GM19452 (cell line): ENCODE measurements around the gene KCTD3.

Experiments used
- ATAC-seq: cut with Tn5 transposase; IDR thresholded peaks from one replicate; pipeline ENCODE4 v1.9.1; 2021; ENCODE audit not compliant: unreplicated experiment

The KCTD3 gene

DNA sequence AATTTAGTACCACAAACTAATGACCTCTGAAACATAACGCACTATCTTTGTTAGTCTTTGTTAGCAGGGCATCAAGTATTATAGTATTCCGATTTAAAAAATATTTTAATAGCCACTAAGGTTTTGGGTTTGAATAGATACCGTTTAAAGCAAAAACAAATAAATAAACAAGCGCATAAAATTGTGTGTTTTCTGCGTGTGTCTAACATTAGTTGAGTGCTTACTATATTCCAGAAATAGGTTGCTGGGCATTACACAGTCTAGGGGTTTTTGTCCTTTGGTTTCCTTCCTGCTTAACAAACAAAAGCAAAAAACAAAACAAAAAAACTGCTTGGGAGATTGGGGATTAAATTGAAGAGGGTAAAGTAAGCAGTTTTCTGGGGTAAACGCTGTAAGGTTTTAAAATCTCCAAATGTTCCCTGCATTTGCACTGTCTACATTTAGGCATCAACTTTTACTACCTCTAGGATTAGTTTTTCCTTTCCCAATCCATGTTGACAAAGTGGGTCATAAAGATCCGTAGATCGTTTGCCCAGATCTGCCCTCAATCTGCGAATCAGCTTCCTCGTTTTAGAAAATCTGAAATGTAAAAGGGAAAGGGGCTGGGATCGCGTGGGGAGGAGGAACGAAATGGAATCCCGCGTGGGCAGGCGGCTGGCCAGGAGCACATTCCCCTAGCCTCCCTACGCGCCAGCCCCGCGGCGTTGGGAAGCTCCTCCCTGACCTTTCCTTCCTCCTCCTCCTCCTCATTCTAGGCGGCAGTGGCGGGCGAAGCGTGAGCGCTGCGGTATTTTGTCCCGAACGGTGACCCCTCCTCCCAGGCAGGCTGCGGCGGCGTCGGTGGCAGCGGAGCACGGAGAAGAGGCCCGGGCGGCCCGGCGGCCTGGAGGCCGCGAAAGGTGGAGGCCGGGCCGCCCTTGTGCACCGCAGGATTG is at the start of gene KCTD3:
KCTD3 (plus strand) TSS at position 749 of the 935 bp plus-strand sequence. CDS start 382 bp downstream, outside the sequence.
- peak; percentile 66 for ATAC-seq

DNA sequence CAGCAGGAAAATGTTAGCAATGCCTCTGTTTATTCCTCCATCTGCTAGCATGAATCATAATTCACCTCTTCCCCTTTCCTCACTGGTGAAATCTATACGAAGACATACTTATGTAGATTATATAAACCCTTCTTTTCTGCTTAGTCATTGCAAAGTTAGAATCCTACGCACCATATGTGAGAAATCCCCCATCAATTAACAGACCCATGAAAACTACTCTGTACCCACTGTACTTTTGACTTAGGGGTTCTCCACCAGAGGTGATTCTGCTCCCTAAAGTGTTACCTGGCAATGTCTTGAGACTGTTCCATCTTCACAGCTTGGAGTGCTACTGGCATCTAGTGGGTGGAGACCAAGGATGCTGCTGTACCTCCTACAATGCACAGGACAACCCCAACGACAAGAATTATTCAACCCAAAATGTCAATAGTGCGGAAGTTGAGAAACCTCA is 49.6 kb upstream of the KCTD3 start:
- no peak for ATAC-seq

DNA sequence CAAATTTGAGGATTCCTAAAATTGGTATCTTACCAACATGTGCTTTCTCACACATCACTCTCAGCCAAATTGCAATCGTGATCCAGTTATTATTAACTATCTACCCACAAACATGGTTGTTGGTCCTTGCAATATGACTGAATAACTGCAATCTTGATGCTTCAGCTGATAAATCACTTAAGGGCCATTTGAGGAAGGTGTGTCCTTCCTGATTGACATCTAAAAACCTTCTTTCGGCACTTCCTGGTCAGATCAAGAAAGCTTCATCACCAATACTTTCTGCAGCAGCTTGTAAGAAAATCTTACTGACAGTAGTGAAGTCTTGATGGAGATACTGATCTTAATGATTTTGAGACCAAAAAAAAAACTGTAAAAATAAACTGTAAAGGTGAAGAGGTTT is 48.5 kb upstream of the KCTD3 start:
- ATAC-seq: no peak

DNA sequence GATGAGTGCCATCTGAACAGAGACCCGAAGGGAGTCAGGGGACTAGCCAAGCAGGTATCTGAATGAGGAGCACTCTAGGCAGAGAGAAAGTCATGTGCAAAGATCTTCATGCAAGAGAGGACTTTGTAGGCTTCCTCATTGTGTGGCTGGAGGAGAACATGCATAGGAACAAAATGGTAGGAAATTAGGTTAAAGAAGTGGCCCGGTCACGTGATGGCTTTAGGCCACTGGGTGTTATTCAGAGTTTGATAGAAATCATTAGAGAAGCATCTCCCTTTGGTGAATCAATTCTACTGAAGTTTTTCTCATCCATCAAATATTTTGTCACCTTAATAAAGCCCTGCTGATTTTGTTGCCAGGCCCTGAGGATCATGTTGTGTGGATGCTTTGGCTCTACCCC is 45.8 kb upstream of the KCTD3 start:
- ATAC-seq: no peak

DNA sequence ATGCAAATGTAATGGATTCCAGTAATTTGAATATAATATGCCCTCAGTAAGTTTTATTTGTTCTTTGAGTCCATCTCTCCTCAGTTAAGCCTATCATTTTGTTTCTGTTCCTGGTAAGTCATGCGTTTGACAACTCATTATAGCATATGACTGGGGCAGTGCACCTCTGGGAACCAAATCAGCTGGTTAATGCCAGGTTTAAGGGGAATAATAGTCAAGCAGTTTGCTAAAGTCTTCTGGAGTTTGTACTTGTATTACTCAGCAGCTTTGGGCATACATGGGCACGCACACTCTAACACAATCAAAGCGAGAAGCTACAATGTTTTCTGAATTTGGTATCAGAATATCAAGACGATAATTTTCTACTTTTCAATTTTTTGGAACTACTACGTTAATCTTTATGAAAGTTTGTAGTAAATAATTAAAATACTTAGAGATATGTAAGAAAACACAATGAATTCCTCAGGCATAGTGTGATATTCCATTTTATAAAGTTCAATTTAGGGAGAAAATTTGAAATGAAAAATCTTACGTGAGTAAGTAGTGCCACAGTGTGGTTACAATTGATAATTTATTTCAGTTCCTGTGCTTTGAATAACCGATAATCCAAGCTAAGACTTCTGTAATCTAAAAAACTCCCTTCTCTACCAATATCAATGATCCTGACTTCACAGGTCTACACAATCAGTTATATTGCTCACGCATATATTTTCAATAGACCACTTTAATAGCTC is 43.8 kb upstream of the KCTD3 start:
- ATAC-seq: no peak

DNA sequence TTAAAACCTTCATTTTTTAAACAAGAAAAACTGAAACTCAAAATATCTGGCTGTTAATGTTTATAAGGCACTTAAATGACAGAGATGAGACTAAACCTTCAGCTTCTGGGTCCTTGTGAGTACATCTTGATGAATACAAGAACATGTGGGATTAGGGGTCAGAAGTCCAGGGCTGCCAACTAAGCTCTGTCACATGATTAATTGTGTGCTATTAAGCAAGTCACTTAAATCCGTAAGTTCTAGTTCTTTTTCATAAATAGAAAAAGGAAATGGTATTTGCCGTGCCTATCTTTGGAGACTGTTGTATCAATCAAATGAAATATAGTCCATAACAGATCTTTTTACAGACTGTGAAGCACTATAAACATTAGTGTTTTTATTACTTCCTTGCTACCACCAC is 43.2 kb upstream of the KCTD3 start:
- ATAC-seq: no peak

DNA sequence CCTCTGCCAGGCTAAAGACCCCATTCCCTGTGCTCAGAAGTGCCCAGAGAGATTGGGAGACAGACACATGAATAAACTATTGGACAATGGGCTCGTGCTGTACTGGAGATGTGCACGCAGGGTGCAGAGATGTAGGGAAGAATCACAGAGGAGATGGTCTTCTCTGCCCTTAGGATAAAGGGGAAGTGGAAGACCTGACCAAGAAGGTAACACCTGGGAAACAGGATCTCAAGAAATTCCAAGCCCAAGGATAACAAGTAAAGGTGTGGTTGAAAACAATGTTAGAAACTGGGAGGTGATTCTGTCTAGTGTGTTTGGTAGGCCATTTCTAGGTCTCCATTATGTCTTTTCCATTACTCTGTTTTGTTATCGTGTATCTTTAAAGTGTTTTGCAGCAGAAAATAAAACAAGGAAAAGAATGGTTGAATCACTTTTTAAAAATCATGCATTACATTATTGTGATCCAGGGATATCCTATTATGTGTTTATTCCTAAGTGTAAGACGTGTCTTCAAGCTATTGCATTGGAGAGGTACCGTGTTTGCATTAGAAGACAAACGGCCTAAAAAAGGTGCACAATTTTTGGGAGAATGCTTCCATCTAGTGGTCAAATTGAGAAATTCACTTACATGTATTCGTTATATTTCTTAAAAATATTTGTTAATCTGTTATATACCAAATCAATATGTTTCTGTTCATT is 40.8 kb upstream of the KCTD3 start:
- peak; percentile 49 for ATAC-seq

DNA sequence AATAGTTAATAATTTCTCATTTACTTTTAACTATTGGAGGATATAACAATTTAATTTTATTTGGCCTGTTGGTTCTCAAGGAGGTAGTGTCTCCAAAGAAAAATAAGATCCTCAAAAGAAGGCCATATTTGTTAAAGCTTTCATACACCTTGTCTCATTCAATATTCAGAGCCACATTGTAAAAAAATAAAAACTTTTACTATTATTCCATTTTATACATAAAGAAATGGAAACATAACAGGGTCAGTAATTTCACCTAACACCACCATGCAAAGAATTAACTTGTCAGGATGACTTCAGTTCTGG is 40.3 kb upstream of the KCTD3 start:
- no peak for ATAC-seq

DNA sequence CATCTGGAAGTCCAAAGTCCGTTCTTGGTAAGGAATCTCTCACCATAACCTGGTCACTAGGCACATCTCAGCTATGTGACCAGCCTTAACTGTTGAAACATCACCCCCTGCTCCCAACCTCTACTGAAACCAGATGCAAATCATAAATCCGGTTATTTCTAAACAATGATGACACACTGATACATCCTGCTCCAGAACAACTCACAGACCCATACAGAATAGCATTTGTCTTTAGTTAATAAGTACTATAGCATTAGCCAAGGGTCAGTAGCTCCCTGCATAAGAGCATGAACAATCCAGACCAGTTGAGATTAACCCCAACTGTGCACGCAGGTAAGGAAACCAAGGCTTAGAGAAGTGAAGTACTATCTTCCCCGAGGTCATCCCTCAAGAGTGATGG is 38.0 kb upstream of the KCTD3 start:
- ATAC-seq: peak; percentile 74

DNA sequence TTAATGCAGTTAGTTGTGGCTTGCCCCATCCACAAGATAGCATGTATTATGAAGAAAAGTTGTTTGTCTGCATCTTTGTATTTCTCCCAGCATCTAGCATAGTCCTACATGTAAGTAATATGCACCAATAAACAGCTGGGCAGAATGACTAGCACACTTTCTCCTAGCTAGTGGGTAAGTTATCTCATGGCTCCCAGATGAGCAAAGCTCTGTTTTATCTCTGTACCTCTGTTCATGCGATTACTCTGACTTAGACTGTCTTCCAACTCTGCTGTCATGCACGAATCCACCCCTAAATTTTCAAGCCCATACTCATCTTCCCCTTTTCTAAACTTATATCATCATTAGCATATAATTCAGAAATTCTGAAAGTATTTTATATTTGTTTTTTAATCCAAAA is 37.5 kb upstream of the KCTD3 start:
- ATAC-seq: no peak

DNA sequence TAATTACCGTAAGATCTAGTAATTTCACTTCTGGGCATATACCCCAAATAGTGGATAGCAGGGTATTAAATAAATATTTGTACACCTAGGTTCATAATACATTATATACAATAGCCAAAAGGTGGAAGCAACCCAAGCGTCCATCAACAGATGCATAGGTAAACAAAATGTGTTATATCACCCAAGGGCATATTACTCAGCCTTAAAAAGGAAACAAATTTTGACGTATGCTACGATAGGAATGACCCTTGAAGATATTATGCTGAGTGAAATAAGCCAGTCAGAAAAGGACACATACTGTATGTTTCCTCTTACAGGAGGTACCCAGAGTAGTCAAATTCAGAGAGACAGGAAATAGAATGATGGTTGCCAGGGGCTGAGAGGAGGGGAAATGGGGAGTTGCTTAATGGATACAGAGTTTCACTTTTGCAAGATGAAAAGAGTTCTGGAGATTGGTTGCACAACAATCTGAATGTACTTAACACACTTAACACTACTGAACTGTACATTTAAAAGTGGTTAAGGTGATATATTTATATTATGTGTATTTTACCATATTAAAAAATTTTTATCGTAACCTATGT is 36.6 kb upstream of the KCTD3 start:
- no peak for ATAC-seq

DNA sequence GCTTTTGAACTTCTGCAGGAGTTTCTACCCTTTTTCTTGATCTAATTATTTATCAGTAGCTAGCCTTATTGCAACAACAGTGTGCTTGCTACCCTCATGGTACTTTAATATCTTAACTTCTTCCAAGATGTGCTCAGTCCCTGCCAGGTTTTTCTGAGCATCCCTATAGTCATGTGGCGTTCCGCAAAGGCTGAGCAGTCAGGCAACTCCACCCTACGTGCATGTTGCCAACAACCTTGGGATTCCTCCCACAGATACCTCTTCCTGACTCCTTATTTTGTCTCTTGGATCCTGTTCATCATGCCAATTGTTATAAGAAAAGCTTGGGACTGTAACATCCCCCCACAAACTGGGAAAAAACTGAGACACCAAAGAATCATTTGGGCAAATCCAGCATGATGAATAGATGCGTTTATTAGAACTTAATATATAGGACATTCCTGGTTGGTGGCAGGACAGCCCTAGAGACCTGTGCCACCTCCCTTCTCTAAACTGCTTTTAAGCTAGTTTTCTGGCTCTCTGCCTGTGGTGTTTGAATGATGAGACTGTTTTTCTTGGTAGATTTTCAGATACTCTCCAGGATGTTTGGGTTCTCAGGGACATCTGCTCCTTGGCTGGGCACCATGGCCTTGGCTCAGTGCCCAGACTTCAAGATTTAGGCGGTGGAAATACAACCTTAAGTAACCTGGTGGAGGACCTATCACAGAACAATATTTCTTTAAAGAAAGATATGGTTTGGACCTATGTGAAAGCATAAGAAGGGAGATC is 27.1 kb upstream of the KCTD3 start:
- ATAC-seq: no peak

DNA sequence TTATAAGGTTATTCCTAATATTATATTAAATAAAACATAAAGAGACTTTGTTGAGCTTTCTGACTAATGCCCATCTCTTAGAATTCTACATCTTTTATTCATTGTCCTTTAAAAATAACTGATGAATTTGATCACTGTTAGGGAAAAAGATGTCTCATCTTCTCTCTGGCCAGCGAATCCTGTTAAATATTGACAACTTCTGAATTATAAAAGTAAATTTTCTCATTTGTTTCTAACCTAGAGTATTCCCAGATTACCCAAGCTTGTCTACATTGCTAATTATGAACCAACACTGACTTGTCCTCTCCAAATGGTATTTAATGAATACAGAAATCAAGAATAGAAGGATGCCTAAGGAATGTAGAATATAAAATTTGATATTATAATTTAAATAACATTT is 24.8 kb upstream of the KCTD3 start:
- no peak for ATAC-seq

DNA sequence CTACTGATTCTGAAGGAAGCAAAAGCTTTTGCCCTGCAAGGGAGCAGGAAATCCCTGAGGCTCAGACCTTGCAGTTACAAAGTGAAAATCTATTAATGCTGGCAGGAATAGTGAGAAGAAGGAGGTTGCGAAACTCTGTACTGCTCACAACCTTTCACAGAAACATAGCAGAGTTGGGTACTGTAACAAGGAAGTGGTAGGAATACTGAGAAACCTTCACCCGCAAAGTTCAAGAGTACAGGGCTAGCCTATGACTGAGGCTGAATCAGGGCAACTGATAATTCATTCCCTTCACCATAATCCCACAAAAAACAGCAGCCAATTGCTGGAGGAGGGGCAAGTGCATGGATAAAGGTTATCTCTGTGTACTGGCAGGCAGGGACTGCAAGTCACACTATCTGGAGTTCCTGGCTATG is 23.9 kb upstream of the KCTD3 start:
- ATAC-seq: peak; percentile 95

DNA sequence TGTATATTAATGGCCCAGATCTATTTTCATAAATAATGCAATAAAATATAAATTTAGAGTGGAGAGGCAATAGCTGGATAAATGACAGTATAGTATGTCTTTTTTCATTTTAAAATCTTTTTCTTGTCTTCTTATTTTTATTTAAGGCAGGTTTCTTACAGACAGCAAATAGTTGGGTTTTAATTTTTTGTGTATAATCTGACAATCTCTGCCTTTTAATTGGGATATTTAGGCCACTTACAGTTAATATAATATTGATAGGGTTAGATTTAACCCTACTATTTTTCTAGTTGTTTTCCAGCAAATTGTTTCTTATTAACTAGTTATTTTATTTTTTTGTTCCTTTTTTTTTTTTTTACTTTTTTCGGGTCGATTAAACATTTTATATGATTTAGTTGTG is 23.3 kb upstream of the KCTD3 start:
- ATAC-seq: no peak

DNA sequence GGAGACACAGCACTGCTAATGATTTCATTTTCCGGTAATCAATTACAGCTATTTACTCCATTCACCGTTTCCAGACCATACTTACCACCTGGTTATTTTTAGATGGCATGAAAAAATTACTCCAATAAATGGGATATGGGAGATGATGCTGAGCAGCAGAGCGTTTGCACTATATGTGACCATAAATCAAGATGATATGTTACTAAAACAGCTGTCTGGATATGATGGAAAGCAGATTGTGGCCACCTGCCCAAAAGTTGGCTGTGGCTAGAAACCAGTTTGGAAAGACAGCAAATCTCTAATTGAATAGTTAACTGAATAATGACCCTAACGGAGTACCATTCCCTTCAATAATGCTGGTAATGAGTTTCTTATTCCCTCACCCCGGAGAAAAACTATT is 22.5 kb upstream of the KCTD3 start:
- ATAC-seq: no peak

DNA sequence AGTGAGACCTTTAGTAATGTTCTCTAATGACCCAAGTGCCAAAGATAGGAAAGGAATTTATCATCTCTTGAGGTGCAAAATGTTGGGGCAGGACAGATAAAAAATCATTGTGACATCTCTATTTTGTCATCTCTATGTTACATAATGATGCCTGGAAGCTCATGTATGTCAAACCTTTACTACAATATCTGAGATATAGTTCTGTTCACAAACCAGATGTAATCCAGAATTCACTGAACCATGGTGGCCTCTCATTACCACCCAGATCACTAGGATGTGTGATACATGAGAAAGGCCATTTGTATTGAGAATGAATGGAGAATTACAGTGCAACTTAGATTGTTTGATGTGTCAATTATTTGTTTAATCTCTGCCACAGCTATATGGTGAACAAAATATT is 22.0 kb upstream of the KCTD3 start:
- ATAC-seq: no peak

DNA sequence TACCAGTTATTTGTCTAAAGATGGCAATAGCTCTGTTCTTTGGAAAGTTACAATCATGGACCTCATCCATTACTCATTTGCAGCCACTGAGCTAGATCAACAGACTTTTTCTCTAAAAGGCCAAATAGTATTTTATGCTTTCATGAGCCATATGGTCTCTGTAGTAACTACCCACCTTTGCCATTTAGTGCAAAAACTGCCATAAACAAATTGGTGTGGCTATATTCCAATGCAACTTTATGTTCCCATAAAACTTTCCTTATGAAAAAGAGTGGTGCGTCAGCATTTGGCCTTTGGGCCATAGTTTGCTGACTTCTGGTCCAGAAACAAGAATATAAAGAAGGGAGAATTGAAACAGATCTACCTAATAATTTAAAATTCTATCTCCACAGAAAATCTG is 20.1 kb upstream of the KCTD3 start:
- ATAC-seq: no peak

DNA sequence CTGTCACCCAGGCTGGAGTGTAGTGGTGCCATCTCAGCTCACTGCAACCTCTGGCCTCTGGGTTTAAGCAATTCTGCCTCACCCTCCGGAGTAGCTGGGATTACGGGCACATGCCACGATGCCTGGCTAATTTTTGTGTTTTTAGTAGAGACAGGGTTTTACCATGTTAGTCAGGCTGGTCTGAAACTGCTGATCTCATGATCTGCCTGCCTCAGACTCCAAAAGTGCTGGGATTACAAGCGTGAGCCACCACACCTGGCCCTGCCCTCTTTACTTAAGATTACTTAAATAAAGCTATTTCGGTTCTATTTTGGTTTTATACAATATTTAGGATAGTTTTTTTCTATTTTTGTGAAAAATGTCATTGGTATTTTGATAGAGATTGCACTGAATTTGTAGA is 15.3 kb upstream of the KCTD3 start:
- ATAC-seq: no peak

DNA sequence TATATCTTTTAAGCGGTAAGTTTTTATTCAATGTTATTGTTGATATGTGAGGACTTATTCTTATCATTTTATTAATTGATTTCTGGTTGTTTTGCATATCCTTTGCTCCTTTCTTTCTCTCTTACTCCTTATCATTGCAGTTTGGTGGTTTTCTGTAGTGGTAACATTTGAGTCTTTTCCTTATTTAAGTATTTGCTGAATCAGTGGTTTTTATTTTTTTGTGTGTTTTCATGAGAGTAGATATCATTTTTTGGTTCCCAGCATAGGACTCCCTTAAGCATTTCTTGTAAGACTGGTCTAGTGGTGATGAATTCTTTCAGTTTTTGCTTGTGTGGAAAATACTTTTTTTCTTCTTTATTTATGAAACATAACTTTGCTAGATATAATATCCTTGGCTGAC is 12.2 kb upstream of the KCTD3 start:
- no peak for ATAC-seq

DNA sequence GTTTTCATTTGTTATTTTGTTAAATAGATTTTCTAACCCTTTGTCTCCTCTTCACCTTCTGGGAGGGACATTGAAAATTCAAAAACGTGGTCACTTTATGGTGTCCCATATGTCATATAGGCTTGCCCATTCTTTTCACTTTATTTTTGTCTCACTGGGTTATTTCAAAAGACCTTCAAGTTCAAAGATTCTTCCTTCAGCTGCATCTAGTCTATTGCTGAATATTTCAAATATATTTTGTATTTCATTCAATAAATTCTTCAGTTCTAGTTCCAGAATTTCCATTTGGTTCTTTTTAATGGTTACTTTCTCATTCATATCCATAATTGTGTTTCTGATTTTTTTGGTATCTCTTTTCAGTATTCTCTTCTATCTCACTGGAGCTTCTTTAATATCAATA is 11.6 kb upstream of the KCTD3 start:
- ATAC-seq: no peak
